Panc1 (cell line): ENCODE data around the gene RUNX3. TPM values are rescaled to one million over a fixed set of nuclear protein-coding genes. Genes with fewer than 3 reads are reported as not detected.

Experiments used
- ATAC-seq: fragments of 200-7000 bp; cut with Tn5 transposase; 2 replicates; pipeline ENCODE4 v1.9.1; 2020; ENCODE audit warnings: mild to moderate bottlenecking, moderate library complexity
- BruUV-seq: library from RNA; stranded (reverse); fragments of 400-500 nt; replicated peaks from 2 replicates; lab custom pipeline; 2021; lab: Mats Ljungman, UMichigan
- CTCF ChIA-PET: fragments of 300-600 bp; sonication (Branson Sonifier 250); formaldehyde crosslinking; loops from one replicate; lab custom pipeline; 2022; ENCODE audit warnings: antibody characterized with exemption; lab: Charles Lee
- POLR2A ChIA-PET: fragments of 300-600 bp; sonication (Branson Sonifier 250); formaldehyde crosslinking; loops from one replicate; lab custom pipeline; 2022; ENCODE audit warnings: antibody characterized with exemption; lab: Charles Lee
- DNase-seq: peaks from one replicate; pipeline ENCODE4 v3.0.0-alpha.2; 2010; ENCODE audit warnings: low read depth, low spot score
- H3K27ac ChIP-seq: 2 replicates; pipeline ENCODE4 v1.5.1; 2011; ENCODE audit warnings: mild to moderate bottlenecking, low read length, inconsistent platforms
- H3K27me3 ChIP-seq: fragments of 200-500 bp; sonication (Bioruptor generic); 2 replicates; pipeline ENCODE4 v1.6.0; 2014; ENCODE audit warnings: low read length, inconsistent platforms; ENCODE audit not compliant: control insufficient read depth, insufficient read depth
- H3K36me3 ChIP-seq: fragments of 200-500 bp; sonication (Bioruptor generic); 2 replicates; pipeline ENCODE4 v1.5.1; 2014; ENCODE audit warnings: inconsistent platforms, mild to moderate bottlenecking, low read length, moderate library complexity; ENCODE audit not compliant: control insufficient read depth, insufficient read depth
- H3K4me1 ChIP-seq: 2 replicates; pipeline ENCODE4 v1.5.1; 2011; ENCODE audit warnings: inconsistent platforms, mild to moderate bottlenecking, low read length, moderate library complexity; ENCODE audit not compliant: control insufficient read depth, insufficient read depth
- H3K4me3 ChIP-seq, 2 experiments: 2 replicates each; pipeline ENCODE4 v1.5.1; 2011 to 2012; ENCODE audit warnings: low read depth in 2 of 2, low read length in 2 of 2, mild to moderate bottlenecking in 2 of 2, inconsistent platforms in 1 of 2, moderate library complexity in 1 of 2
- H3K9me3 ChIP-seq: fragments of 200-500 bp; sonication (Bioruptor generic); 2 replicates; pipeline ENCODE4 v1.5.1; 2014; ENCODE audit warnings: low read depth, mild to moderate bottlenecking, inconsistent platforms, low read length, moderate library complexity; ENCODE audit not compliant: control insufficient read depth, insufficient read depth
- CTCF ChIP-seq: fragments of 450-650 bp; IDR thresholded peaks from 2 replicates; pipeline ENCODE4 v1.5.1; 2017; ENCODE audit warnings: mild to moderate bottlenecking
- POLR2AphosphoS5 ChIP-seq: IDR thresholded peaks from 2 replicates; pipeline ENCODE4 v1.6.1; 2012; ENCODE audit warnings: mild to moderate bottlenecking, low read depth, low read length, moderate library complexity
- REST ChIP-seq, 2 experiments: IDR thresholded peaks; 2 replicates each; pipeline ENCODE4 v1.6.1; 2011 to 2012; ENCODE audit warnings: low read depth in 2 of 2, control low read depth in 1 of 2, low read length in 1 of 2, mild to moderate bottlenecking in 1 of 2, moderate library complexity in 1 of 2; ENCODE audit not compliant: insufficient read depth in 1 of 2
- SIN3A ChIP-seq: IDR thresholded peaks from 2 replicates; pipeline ENCODE4 v1.6.1; 2012; ENCODE audit warnings: low read depth, mild to moderate bottlenecking, low read length, moderate library complexity, borderline replicate concordance; ENCODE audit not compliant: insufficient read depth
- TCF7L2 ChIP-seq: IDR thresholded peaks from 2 replicates; pipeline ENCODE4 v1.6.1; 2011; ENCODE audit warnings: mild to moderate bottlenecking, low read depth, low read length, inconsistent platforms
- in situ Hi-C: cut with HindIII; loops from 2 replicates; pipeline ENCODE4 v1.10.0; 2016; ENCODE audit warnings: low sequenced_read_pairs, low pct_unique_long_range_greater_than_20kb
- intact Hi-C: fragments of 100-400 bp; cut with micrococcal nuclease; formaldehyde crosslinking; loops from one replicate; pipeline ENCODE4 v1.10.0; 2022; ENCODE audit not compliant: unreplicated experiment
- total RNA-seq: library from RNA; stranded (reverse); gene quantifications from one replicate; pipeline ENCODE4 v1.2.1, GENCODE V29; 2021; ENCODE audit not compliant: unreplicated experiment

Gene RUNX3
- total RNA-seq, 1 experiment from 2014 or later = 0.10 TPM

- Histone ChIP-seq H3K27me3 (no peaks in the 10 kb centered on the region), H3K4me1 (no peaks in the 10 kb centered on the region), H3K9me3 (no peaks in the 10 kb centered on the region), H3K27ac (no peak overlapping the region), H3K4me3 (no peak overlapping the region), H3K36me3 (no peaks in the 10 kb centered on the region)
- TF ChIP-seq SIN3A = no peak
- TF ChIP-seq TCF7L2 = no peak
- no peak for TF ChIP-seq REST (IDR thresholded peaks at IDR 0.05; ENCODE audit: insufficient read depth in 1 of 2, low read depth in 2 of 2, low read length in 1 of 2)
- TF ChIP-seq CTCF = no peak
- no peak for TF ChIP-seq POLR2AphosphoS5
- DNase-seq (no peak), ATAC-seq (no peak)
- BruUV-seq = no TSS peak
- POLR2A ChIA-PET = no interaction called here
- CTCF ChIA-PET = no interaction called here
- in situ Hi-C loops (no loop called here), intact Hi-C loops (no loop called here)
Measured at GRCh38 chr1:24915816-24916602, 14.1 kb downstream of the RUNX3 start.

GRCh38 chr1:24914226-24915069 is 15.6 kb downstream of the RUNX3 start:
- Histone ChIP-seq H3K4me1 (no peaks in the 10 kb centered on the region), H3K4me3 (no peak overlapping the region), H3K27me3 (no peaks in the 10 kb centered on the region), H3K36me3 (no peaks in the 10 kb centered on the region), H3K9me3 (no peaks in the 10 kb centered on the region), H3K27ac (no peak overlapping the region)
- TF ChIP-seq REST (IDR thresholded peaks at IDR 0.05; ENCODE audit: insufficient read depth in 1 of 2, low read depth in 2 of 2, low read length in 1 of 2) (no peak), POLR2AphosphoS5 (no peak), SIN3A (no peak), TCF7L2 (no peak), CTCF (no peak)
- CTCF ChIA-PET = no interaction called here
- in situ Hi-C loops (no loop called here), intact Hi-C loops (no loop called here)
- DNase-seq (no peak), ATAC-seq (no peak)
- POLR2A ChIA-PET = interaction anchor here (0.5 kb wide), 1 partner anchor 68 kb away, joined by 3 read pairs; no protein-coding TSS in a partner anchor
- BruUV-seq = no TSS peak
